GM18867 (cell line): ENCODE results near the gene LEO1.
A peak's percentile ranks its signal among the peaks of the same experiment; 100 is the strongest.

ENCODE experiments used
- ATAC-seq: cut with Tn5 transposase; IDR thresholded peaks from one replicate; pipeline ENCODE4 v1.9.1; 2021; ENCODE audit warnings: mild to moderate bottlenecking, moderate library complexity; ENCODE audit not compliant: unreplicated experiment

The LEO1 gene

DNA sequence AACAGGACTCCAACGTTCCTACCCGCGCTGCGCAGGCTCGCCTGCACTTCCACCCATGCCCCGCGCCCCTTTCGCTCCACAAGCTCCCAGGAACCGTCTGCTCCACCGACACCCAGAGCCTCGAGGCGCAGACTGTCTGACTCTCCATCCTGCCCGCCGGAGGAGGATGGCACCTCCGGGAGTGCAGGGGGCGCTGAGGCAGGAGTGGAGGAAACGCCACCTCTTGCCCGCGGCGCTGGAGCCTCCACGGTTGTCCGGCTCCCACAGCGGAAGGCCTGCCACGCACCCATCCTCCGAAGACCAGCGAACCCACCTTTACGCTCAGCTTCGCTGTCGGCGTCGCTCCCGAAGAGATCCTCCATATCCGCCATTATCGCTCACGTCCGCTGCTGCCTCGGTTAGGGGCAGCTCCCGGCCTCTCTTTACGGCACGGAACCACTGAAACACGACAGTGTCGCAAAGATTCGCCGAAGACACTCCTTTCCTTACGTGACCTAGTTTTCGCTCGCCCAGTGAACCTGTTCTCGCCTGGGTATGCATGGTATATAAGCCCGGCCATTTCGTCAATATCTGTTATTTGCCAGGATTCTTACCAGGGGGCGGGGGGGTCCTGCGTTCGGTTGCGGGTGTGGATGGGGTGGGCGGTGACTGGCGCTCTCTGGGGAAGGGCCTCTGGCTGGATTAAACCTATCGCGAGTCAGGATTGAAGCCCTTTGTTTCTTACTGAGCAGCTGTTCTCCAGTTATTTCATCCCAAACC lies at the start of gene LEO1:
Gene LEO1, minus strand, starts transcription at position 404 of the 759 bp plus-strand sequence. Its CDS starts 33 bp downstream, at position 371.
- peak; percentile 85 for ATAC-seq

DNA sequence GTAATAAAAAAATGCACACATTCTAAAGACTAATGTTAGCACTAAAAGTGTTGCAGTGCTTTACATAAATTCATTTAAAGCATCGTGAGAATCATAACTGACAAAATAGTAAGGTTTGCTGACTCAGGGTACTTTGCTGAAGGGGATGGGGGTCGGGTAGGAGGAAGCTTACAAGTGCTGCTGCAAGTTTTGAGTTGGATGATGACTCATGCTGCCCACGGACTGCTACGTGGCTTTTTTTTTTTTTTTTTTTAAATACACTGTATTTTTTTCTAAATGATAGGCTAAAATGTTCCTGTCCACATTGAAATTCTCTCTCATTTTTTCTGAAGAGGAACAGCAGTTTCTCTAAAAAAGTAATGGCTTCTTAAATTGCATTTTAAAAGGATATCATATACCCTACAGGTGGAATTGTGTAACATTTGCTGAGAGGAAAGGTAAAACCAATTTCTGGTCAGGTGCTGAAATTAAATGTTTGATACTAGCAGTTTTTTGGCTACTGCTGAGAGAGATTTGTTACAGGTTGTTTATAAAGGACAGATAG lies 49.6 kb upstream of the LEO1 start:
- no peak for ATAC-seq

DNA sequence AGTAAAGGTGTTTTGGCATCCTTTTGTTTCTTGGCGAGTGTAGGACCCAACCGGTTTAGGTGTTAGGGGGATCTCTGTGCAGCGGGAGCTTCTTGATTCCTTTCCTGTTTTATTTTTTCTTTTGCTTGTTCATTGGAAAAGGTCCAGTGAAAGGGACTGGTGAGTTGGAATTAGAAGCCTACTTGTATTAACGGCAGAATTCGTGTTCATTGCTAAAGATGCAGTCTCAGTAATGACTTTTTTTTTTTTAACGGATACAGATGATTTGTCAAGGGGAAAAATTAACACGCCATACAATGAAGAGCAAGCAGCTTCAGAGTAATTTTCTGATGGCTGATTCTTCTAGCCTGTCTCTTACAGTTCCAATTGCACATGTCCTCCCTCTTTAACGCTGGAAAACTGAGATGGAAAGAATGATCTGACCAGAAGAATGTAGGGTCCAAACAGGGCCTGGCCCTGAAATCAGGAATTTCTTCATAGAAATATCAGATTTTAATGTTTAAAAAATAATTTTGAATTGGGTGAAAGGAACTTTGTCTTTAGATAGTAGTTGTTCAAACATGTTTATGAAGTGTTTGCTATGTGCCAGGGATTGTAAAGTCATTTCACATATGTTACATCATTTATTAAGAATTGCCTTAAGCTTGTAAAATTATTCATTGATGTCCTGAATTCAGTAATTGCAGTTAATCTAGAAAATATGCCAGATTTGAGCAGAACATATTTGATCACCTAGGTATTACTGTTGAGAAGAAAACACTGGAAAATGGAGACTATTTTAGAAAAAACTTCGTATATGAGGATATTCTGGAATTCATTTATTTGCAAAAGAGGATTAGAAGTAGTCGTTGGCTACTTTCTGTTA lies 48.9 kb upstream of the LEO1 start:
- no peak for ATAC-seq

DNA sequence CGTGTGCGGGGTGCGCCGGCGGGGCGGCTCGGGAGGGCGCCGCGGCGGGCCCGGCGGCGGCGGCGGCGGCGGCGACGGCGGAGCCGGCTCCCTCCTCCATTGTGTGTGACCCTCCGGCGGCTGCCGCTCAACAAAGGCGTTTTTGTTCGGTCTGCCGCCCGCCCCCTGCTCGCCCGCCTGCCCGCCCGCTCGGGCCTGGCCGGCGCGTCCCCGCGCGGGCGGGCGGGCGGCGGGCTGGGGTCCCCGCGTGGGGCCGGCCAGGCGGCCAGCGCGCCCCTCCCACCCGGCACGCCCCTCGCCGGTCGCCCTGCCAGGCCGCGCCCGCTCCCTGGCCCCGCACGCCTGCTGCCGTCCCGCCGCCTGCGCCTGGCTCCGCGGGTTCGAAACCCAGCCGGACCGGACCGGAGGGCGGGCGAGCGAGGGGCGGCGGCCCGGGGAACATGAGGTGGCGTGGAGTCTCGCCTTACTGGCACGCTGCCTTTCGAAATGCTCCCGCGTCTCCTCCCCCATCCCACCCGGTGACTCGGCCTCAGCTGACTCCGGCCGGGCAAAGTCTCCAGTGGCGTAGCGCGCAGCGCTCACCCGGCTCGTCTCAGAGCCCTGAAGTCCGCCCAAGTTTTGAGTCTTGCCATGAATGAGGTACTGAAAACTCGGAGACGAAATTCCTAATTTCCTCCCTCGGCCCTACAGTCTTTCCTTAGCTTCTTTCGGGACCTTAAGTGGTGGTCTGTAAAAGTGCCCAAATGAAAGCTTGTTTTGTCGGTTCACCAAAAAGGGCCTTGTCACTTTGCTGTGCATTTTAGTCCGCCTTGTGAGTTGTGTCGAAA lies 48.0 kb upstream of the LEO1 start:
- peak; percentile 56 for ATAC-seq

DNA sequence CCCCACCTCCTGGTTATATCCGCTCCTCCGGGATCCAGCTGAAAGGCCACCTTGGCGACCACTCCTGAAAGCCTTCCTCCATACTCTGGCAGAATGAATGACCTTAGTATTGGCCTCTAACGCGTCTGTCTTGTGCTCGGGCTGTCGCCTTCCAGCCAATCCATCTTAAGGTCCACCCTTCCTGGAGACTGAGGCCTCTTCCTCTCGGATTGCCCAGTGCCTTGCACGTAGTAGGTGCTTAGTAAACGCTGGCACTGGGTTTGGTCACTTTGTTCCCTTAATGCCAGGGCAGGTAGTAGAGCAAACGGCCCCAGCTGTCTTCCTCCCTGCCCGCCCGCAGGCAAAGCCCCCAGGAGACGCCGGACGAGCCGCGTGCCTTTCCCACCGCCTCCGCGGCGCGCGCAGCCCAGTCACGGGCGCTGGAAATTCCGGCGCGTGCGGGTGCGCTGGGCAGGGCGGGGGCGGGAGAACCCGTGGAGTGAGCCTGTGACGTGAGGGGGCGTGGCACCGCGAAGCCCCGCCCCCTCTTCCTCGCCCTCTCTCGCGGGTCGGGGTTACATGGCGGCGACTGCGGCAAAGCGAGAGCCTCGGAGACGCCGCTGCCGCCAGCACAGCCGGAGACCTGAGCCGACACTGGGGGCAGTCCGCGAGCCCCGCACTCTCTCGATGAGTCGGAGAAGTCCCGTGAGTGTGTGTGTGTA lies 47.3 kb upstream of the LEO1 start, which contains the start of gene MAPK6:
Gene MAPK6, plus strand, starts transcription at position 527 of the 701 bp plus-strand sequence. CDS start 27,242 bp downstream, outside the sequence.
- ATAC-seq = peak; percentile 72

DNA sequence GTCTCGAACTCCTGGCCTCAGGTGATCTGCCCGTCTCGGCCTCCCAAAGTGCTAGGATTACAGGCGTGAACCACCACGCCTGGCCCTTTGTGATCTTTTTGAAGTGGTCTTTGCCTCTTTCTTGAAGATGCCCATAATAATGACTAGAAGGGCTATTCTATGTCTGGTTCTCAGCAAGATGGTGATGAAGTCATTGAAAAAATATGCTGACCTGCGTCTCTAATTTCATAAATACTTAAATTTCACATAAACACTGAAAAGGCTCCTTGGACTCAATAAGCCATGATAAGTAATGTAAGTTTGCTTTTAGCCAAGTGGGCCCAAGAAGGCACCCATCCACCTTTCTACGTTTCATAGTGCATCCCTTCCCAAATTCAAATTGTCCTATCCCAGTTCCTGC lies 46.7 kb upstream of the LEO1 start:
- no peak for ATAC-seq

DNA sequence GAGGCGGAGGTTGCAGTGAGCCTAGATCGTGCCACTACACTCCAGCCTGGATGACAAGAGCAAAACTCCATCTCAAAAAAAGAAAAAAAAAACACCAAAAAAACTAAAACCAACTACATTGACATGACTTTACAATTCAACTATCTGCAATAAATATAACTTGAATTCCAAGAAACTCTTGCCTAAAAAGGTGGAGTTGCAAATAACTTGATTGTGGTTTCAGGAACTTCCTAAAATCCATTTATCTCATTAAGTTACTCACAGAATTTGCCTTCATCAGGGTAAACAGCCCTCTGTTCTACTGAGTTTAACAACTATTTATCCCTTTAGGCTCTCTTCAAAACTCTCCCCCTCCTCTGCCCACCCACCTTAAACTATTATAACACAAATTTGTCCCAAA lies 44.7 kb upstream of the LEO1 start:
- ATAC-seq = no peak

DNA sequence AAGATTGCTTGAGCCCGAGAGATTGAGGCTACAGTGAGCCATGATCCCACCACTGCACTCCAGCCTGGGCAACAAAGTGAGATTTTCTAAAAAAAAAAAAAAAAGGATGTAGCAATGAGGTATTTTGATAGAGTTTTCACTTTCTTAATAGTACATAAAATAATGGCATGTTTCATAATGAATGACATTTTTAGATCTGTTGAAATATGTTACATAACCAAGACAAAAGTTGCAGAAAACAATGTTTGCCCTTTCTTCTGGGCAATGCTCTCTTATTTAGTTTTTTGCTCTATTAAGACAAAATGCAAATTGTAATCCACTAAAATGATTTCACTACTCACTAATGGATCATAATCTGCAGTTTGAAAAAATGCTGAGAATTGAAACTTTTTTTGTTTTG lies 43.0 kb upstream of the LEO1 start:
- no peak for ATAC-seq

DNA sequence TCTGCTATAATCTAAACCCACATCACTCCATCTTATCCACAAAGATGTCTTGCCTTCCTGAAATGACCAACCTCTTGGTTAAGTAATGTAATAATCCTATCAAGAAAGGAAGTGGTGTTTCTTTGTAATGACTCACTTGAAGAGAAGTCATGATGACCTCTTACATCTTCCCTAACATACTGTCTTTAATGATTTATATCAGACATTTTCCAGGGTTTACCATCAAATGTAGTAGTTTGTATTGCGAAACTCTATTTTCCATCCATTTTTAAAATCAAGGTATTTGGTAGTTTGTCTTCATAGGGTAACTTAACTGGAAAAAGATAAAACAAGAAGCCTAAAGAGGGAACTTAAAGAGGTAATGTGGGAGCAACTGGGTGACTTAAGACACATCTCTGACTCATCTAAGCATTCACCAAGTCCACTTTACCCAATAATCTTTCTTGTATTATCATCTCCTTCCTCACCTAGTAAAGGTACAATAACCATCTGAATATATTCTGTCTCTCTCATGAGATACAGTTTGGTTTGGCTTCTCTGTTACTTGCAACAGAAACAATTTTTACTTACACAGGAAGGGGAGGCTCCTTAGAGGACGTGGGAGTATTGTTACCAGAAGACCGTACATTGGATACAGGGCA lies 41.7 kb upstream of the LEO1 start:
- ATAC-seq = no peak

DNA sequence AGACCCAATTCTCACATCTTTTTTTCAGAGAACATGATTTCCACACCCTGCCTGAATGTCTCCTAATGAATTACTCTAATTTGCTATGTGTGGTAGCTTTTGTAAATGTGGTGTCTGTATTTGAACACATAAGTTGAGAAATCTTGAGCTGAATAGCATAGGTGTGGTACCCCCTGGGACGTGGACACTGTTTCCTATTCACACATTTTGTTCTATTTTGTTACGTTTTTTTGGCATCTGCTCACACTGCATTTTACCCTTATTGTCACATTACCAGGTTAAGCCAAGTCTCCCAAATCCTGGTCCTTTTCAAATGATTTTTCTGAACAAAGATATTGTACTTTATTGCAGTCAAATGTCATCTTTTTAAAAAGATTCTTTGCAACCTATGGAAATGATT lies 40.6 kb upstream of the LEO1 start:
- no peak for ATAC-seq

DNA sequence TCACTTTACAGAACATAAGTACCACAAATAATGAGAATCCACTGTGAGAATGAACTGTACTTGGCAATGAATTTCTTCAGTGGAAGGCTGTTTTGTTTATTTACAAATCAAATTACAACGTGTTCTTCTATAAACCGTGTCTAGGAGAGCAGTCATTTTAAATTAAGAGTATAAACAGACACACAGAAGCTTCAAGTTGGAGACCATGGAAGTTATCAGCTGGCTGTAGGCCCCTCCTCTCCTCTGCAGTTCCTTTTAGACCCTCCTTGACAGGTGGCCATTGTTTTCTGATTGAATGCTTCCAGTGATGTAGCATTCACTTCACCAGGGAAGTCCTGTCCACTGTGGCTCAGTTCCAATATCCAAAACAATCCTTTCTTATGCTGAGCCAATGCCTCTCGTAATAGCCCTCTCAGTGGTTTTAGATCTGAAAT lies 40.1 kb upstream of the LEO1 start:
- ATAC-seq = no peak

DNA sequence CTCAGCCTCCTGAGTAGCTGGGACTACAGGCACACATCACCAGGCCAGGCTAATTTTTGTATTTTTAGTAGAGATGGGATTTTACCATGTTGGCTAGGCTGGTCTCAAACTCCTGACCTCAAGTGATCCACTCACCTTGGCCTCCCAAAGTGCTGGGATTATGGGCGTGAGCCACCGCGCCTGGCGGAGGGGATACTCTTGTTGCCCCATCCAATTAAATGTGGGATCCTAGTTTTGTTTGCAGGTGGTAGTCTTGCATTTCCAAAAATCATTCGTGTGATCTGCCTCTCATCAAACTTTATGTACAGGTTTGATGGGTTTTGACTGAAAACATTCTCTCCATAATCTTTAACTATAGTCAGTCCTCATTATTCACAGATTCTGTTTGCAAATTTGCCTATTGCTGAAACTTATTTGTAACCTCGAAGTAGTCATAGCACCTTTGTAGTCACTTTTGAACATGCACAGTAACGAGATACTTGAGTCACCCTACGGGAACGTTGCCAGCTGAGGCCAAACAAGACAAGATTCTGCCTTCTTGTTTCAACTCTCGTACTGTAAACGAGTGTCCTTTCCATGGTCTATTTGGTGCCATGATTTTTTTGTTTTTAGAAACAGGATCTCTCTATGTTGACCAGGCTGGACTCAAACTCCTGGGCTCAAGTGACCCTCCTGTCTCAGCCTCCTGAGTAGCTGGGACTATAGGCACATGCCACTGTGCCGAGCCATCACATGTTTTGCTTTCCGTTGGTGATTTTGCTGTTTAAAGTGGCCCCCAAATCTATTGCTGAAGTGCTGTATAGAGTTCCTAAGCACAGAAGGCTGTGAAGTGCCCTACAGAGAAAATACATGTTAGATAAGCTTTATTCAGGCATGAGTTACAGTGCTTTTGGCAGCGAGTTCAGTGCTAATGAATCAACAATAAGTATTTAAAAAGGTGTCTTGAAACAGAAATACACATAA lies 39.3 kb upstream of the LEO1 start:
- no peak for ATAC-seq

DNA sequence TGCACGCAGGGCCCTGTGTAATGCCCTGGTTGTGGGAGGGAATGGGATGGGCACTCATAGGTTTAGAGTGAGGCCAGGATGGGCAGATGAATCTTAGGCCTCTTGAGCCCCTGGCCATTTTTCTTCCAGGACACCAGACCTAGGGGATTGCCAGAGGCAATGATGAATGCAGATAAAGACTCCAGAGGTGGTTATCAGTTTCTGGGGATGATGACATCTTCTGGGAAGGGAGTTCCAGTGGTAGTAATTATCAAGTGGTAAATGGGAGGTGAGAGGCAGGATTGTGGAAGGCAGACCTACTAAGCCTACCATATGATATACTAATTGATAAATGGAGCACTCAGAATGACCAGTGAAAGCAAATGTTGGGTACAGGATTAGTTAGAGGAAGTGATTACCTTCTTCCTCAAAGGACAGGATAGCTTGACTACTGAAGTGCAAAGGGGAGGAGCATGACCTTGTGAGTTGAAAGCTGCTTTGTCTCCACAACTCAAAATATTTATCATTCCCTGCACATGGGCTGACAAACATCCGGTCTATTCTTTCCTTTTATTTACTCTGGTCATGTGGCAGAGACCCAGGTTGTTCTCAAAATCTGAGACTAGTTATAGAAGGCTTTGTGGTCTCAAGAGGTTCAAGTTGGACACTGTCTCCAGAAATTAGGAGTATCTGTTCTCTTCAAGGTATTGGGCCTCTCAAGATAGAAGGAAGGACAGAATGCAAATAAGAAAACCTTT lies 37.3 kb upstream of the LEO1 start:
- no peak for ATAC-seq

DNA sequence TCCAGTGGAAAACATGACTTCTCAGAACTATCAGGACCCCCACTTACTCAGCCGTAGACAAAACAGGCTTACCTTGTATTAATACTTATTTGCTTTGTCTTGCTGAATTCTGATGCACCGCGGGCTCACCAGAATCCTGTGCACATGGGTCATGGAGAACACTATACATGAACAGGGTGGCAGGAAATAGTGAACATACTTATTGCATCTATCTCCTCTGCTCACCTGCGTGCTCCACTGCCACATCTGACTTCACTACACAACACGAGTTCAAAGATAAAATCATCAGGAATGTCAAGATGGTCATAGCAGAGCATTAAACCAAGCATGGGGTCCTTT lies 36.8 kb upstream of the LEO1 start:
- ATAC-seq = no peak

DNA sequence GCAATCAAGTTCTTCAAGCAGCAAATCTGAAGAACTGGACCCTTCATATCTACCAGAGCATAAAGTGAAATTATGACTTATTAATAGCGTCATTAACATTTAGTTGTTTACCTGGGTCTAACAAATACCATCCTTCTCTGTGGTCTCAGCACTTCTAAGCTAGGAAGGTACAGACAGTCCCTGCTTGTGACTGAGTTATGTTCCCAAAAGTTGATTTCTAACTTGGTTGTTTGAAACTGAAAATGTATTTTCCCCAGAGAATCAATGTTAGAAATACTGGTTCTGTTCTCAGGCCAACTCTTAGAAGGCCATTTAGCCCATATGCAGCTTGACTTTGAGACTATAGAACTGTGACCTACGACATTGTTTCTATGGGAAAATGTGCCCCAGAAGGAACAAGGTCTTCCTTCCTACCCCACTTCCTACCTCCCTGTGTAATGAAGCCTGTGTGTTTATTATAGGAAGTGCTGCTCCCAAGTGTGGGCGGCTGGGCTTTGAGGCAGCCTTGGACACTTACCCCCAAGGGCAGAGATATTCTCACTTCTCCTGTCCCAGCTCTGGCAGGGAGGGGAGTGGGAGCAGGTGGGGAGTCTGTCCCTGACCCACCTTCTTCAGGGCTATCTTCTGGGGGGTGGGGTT lies 35.2 kb upstream of the LEO1 start:
- peak; percentile 23 for ATAC-seq

DNA sequence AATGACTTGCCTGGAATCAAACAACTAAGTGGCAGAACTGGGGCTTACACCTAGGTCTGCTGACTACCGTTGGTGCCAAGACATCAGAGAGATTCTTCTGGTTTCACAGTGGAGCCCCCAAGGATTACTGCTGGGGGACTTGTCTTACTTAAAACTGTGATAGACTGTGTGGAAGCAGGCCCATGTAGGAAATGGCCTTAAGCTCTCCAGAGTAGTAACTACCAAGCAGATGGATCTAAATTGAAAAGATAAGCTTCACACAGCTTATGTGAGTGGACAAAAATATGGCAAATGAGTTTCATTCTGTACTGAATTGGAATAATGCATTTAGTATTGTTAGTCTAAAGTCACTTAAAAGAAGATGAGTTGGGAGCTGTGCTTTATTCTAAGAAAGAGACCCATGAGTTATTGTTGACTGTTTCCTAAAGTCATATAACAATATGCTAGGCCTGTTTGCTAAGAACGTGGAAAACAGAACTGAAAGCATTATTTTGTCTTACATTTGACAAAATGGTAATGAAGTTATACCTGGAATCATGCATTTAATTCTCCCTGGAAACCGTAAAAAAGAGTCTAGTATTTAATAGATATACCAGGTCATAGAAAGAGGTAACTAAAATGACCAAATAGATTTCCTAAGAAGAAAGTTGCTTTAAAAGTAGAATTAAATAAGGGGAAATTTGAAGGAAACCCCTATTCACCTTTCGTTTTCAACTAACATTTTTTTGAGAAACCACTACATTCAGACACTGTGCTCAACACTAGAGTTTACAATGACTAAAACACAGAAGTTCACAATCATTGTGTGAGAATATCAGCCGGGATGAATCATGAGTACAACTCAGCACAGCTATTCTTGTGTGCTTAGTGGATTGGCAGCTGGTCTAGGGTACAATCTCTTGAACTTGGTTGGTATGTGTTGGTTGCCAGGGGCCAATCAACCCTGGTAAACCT lies 34.4 kb upstream of the LEO1 start:
- ATAC-seq = peak; percentile 79
